Activated T-cell treated with anti-CD3 and anti-CD28 coated beads for 48 hours (primary cell): ENCODE data around the gene SPOCK1.

Experiments used
- DNase-seq: peaks from one replicate; pipeline ENCODE4 v3.0.0-alpha.2; 2020; ENCODE audit warnings: low read depth

SPOCK1 gene

DNA sequence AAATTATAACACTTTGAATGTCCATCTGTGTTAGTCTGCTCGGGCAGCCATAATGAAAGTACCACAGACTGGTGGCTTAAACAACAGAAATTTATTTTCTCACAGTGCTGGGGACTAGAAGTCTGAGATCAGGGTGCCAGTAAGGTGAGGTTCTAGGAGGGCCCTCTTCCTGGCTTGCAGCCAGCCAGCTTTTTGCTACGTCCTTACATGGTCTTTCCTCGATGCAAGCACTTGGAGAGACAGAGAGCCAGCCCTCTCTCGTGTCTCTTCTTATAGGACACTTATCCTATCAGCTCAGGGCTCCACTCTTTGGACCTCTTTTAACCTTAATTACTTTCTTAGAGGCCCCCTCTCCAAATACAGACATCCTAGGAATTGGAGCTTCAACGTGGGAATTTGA lies 351.8 kb downstream of the SPOCK1 start:
- DNase-seq, result no peak

GRCh38 chr5:137146402-137146890 lies 352.7 kb downstream of the SPOCK1 start:
- DNase-seq, result no peak

DNA sequence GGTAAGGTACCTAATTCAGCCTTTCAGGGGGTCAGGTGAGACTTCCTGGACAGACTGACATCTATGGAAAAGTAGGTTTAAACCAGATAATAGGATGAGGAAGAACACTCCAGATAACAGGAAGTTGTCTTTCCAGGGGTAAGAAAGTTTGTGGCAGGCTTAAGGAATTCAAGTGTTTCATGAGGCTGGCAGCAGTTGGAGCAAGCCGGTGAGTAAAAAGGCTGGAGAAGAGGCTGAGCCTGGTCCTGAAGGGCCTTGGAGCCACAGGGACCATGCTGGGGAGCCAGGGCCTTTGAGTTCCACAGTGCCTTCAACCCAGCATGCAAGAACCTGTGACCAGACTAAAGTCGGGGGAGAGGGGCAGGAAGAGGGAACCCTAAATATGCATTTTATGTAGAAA lies 353.4 kb downstream of the SPOCK1 start:
- DNase-seq, result no peak

DNA sequence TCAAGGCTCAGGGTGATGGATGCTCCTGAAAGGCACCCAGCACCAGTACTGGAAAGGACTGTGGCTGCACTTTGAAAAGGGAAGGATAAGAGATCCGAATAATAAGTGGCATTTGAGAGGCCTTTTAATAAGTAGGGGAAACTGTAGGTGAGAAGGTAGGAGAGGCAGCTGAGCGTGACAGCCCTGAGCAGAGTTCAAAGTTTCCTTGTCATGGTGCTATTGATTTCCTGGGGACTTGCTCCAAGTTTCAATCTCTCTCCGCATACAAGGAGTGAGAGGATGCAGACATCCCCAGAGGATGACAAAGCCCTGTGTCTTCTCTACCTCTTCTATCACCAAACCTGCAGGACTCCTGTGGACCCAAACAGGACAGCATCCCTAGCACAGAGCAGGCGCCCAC lies 354.5 kb downstream of the SPOCK1 start:
- DNase-seq, result no peak

- DNase-seq, result no peak
Measured at GRCh38 chr5:137142764-137143605, 356.1 kb downstream of the SPOCK1 start.

- DNase-seq, result no peak
Measured at GRCh38 chr5:137142346-137142745, 356.8 kb downstream of the SPOCK1 start.

DNA sequence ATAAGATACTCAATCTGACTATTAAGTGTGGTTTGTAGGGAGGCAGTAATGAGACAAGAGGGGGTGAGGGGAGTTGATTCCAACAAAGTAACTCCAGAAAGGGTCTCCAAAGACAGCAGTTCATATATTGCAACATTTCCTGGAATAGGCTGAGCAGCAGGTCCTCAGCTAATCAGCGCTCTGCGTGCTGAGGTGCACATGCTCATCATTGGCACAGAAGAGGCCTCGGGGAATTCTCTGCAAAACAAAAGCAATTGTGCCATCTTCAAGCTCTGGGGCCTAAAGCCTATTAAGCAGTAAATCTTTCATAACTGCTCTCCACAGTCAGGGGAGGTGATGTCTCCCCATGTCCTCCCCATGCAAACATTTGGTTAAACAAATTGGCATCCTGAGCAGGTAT lies 357.3 kb downstream of the SPOCK1 start:
- no peak for DNase-seq

GRCh38 chr5:137136991-137137632 lies 362.0 kb downstream of the SPOCK1 start:
- no peak for DNase-seq

DNA sequence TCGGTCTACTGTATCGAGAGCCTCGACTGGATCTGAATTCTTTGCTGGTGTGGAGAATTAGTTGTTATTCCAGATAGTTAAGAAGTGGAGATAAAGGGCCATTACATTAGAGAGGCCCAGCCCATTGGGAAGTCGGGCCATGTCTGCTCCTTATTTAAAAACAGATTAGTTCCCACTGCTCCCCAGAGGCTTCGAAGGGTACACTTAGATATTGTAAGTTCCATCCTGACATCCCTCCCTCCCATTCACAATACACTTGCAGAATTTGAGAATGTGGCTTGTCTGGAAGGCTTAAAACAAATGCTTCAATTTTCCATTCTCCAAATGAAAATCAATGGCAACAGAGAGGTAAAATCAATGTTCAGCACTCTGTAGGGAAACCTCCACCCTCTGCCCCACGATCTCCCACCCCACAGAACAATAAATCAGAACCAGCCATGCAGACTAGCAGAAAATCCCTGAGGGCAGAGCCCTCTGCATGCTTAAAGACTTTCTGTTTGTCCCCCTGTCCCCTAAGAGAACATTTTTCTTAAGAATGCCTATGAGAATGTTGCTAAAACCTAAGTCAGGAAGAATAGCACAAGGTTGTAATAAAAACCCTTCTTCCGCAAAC lies 364.1 kb downstream of the SPOCK1 start:
- DNase-seq, result no peak

GRCh38 chr5:137129886-137130680 lies 369.0 kb downstream of the SPOCK1 start:
- DNase-seq, result no peak

DNA sequence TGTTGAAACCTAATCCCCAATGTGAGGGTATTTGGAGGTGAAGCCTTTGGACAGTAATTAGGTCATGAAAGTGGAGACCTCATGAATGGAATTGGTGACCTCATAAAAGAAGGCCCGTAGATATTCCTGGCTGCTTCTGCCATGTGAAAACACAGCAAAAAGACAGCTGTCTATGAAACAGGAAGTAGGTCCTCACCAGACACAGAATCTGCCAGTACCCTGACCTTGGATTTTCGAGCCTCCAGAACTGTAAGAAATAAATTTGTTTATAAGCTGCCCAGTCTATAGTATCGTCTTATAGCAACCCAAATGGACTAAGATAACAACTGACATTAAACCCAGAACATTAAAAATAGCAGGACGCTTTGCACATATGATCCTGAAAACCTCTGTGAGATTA lies 371.1 kb downstream of the SPOCK1 start:
- DNase-seq, result no peak

DNA sequence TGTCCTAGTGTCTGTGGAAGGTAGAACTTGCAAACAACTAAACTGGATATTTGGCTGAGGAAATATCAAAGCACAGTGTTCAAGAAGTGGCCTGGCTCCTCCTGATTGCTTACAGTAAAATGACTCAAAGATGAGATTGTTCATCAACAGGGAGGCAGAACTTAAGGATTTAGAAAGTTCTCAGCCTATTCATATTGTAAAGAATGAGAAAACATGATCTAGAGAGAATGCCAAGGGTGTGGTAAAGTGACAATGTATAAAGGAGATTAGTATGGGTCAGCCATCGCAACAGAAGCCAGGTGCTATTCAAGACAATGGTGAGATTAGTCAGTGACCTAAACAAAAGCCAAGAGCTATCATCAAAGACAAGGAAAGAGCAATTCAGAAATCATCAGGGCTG lies 372.3 kb downstream of the SPOCK1 start:
- DNase-seq, result no peak

DNA sequence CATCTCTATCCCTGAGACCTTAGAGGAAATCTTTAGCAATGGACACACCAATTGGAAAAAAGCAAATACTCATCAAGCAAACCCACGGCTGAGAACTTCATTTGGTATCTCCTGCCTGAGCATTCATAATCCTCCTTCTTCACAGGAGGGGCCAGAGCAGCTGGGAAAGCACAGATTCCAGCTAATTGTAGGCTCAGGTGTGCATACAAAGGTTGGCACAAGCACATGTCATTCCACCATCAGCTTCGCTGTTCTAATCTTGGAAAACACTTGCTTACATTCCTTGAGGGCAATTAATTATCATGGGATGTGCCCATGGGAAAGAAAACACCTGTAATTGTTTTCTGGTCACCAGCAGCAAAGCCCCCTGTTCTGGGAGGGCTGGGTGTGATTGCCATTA lies 376.6 kb downstream of the SPOCK1 start:
- no peak for DNase-seq

DNA sequence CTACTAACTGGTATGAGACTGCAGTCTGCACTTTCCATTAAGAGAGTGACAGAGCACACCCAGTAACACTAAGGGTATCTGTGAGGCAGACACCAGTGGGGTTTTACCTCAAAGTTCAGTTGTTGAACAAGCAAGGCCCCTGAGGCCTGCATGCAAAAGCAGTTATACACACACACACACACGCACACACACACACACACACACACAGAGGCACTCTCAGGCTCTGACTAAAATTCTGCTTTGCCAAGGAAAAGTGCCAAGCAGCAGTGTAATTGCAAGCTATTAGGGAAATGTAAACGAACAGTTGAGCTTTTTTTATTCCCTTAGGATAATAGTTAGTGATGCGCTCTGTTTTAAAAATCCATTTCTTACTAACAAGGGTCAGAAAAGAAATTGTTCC lies 377.1 kb downstream of the SPOCK1 start:
- DNase-seq, result no peak

DNA sequence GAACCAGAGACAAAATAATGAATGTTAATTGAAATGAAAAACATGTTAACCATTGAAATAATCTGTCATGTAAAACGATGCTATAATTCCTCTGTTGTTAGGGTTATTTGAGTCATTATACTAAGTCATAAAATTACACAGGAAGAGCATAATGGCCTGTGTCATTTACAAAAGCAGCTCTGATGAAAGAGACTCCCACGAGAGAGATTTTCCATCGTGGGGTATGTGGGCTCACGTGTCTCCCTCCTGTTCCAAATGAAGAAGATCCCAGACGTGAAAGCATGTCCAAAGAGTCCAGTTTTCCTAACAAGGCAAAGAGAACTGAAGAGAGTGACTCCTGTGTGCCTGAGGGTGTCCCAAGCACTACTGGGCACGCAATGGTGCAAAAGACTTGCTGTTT lies 379.8 kb downstream of the SPOCK1 start:
- DNase-seq, result no peak

- no peak for DNase-seq
Measured at GRCh38 chr5:137118629-137119028, 380.5 kb downstream of the SPOCK1 start.

- DNase-seq, result no peak
Measured at GRCh38 chr5:137115152-137115551, 384.0 kb downstream of the SPOCK1 start.

- no peak for DNase-seq
Measured at GRCh38 chr5:137114529-137114928, 384.6 kb downstream of the SPOCK1 start.

GRCh38 chr5:137113939-137114338 lies 385.2 kb downstream of the SPOCK1 start:
- no peak for DNase-seq

DNA sequence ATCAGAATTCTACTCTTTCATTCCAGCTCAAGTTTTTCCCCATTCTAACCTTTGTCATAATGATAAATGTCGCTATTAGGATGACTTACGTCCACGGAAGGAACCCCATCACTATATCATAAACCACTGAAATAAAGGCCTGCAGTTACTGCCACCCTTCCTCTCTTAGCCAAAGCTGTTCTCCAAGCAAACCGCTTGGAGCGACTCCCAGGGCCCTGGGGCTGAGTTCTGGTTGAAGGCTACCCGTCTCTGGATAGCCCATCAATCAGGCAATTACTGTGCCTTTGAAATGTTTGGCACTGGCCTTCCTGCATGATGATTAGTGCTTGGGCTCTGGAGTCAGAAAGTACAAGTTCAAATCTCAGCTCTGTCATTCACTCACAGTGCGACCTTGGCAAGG lies 386.0 kb downstream of the SPOCK1 start:
- DNase-seq, result no peak

DNA sequence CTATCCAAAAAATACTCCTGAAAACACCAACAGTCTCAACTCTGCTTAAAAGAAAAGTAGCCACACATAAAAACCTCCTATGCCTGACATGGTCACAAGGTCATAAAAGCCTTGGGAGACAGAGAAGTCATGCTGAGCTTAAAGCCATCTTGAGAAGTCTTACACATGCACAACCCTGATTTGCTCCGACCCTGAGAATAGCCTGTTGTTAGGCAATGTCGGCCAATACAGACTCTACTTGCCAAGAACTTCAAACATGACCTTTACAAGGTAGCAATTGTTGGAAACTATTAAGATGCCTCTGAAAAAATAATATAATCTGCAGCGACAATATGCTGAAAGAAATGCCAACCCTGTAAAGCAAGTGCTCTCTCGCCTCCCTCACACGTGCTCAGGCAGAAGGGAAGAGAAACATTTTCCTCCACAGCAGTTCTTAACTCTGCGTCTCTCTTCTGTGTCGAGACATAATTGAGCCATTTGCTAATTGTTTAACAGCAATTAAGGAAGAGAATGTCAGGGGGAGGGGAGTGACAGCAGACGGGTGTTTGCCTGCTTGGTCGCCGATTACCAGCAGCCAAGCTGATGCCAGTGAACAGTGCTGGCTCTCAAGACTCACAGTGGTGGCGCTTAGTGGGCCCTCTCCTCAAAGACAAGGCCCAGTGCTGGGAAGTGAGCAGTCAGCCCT lies 393.6 kb downstream of the SPOCK1 start:
- no peak for DNase-seq

- DNase-seq, result no peak
Measured at GRCh38 chr5:137101544-137101943, 397.6 kb downstream of the SPOCK1 start.
